ENCODE data around the gene VPS13D.

DNA sequence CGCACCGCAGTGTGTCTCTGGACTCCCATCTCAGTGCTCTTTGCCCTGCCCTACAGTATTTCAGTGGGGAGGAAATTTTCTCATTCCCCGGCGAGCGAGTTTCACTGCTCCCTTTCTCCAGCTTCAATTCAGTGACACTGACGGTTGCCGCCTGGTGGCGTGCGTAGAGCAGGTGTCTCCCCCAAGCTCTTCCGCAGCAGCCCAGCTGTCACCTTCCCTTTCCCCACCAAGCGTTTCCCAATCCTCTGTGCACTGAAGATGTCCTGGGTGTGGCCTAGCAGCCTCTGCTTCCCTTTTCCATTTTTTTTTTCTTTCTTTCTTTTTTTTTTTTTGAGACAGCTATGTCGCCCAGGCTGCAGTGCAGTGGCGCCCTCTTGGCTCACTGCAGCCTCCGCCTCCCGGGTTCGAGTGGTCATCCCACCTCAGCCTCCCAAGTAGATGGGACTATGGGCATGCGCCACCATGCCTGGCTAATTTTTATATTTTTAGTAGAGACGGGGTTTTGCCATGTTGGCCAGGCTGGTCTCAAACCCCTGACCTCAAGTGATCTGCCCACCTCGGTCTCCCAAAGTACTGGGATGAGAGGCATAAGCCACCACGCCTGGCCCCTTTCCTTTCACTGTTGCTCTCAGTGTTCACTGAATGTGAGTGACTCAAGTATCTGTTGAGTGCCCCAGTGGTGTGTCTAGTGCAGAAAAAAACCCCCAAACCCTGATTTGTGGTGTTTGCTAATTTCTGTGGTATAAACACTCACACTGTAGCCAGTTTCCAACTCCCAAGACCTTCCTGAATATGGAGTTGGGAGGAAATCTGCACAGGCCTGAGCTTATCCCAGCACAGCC lies 33.0 kb upstream of the VPS13D start:
- TF ChIP-seq, protein P1, sequence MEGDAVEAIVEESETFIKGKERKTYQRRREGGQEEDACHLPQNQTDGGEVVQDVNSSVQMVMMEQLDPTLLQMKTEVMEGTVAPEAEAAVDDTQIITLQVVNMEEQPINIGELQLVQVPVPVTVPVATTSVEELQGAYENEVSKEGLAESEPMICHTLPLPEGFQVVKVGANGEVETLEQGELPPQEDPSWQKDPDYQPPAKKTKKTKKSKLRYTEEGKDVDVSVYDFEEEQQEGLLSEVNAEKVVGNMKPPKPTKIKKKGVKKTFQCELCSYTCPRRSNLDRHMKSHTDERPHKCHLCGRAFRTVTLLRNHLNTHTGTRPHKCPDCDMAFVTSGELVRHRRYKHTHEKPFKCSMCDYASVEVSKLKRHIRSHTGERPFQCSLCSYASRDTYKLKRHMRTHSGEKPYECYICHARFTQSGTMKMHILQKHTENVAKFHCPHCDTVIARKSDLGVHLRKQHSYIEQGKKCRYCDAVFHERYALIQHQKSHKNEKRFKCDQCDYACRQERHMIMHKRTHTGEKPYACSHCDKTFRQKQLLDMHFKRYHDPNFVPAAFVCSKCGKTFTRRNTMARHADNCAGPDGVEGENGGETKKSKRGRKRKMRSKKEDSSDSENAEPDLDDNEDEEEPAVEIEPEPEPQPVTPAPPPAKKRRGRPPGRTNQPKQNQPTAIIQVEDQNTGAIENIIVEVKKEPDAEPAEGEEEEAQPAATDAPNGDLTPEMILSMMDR (IDR thresholded peaks at IDR 0.05) = no peak
- TF ChIP-seq EP300 (IDR thresholded peaks at IDR 0.05) (no peak), POLR2A (IDR thresholded peaks at IDR 0.05) (no peak)
